ENCODE data around the gene ACVR1.

The ACVR1 gene

DNA sequence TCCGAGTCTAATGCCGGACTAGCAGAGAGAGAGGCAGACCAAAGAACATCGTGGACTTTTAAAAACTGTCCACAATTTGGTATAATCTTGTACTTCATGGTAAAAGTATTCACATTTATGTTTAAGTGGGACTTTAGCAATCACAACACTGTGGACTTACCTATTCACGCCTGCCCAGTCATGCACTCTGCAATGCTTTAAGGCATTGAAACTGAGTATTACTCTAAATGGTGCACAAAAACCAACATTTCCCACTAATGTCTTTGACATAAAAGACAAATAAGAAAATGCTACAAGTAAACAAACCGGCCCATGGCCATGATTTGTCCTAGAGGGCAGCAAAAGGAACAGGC, 91.3 kb downstream of the ACVR1 start:
- no peaks in the 10 kb centered on the region for H3K27me3 ChIP-seq (ENCODE audit: control insufficient read depth in 1 of 2, insufficient read depth in 2 of 2, low read length in 2 of 2)
- peak overlapping the region; percentile 49 for H3K27ac ChIP-seq (ENCODE audit: low read length)
- H3K4me3 ChIP-seq (ENCODE audit: low read length in 2 of 2) = peak overlapping the region in 1 of 2 donors; percentile 50
- no peaks in the 10 kb centered on the region for H3K9me3 ChIP-seq (ENCODE audit: control insufficient read depth in 2 of 2, low read length in 2 of 2)
- peaks cover 0 to 4% of the 10 kb centered on the region in 2 donors for H3K36me3 ChIP-seq (ENCODE audit: control insufficient read depth in 2 of 2, insufficient read depth in 2 of 2, low read length in 2 of 2)
- peaks cover 50% of the 10 kb centered on the region for H3K4me1 ChIP-seq (ENCODE audit: control insufficient read depth, insufficient read depth, low read length)
- H3K9ac ChIP-seq (ENCODE audit: low read length in 2 of 2) = no peak overlapping the region

DNA sequence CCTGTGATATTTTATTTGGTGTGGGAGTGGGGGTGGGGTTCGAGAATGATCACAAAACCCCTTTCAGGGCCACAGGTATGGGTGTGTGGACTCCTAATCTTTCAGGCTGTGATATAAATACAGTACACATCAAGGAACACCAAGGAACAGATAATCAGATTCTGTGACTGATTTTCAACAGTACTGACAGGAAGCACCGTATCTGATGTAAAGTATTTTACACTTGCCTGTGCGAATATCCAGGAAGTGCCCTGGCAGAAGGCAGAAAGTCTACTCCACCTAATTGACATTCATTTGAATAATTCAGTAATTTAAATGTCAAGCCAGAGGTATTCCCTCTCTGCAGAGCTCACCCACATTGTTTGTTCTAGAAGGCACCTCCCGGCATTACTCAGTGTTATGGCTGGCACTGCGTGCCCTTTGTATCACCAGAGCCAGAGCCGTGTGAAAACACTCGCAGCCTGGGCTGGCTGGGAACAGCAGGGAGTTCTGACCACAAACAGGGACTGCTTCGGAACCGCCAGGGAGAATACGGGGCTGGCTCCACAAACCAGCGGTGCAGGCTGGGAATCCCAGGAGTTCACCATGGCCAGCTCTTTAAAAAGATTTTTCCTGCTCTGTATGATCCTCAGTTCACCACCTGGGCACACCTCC, 91.8 kb downstream of the ACVR1 start:
- no peaks in the 10 kb centered on the region for H3K27me3 ChIP-seq (ENCODE audit: control insufficient read depth in 1 of 2, insufficient read depth in 2 of 2, low read length in 2 of 2)
- no peak overlapping the region for H3K9ac ChIP-seq (ENCODE audit: low read length in 2 of 2)
- peak overlapping the region in 1 of 2 donors; percentile 50 for H3K4me3 ChIP-seq (ENCODE audit: low read length in 2 of 2)
- peaks cover under 1 to 8% of the 10 kb centered on the region in 2 donors for H3K36me3 ChIP-seq (ENCODE audit: control insufficient read depth in 2 of 2, insufficient read depth in 2 of 2, low read length in 2 of 2)
- no peaks in the 10 kb centered on the region for H3K9me3 ChIP-seq (ENCODE audit: control insufficient read depth in 2 of 2, low read length in 2 of 2)
- H3K4me1 ChIP-seq (ENCODE audit: control insufficient read depth, insufficient read depth, low read length) = peaks cover 47% of the 10 kb centered on the region
- peak overlapping the region; percentile 49 for H3K27ac ChIP-seq (ENCODE audit: low read length)

DNA sequence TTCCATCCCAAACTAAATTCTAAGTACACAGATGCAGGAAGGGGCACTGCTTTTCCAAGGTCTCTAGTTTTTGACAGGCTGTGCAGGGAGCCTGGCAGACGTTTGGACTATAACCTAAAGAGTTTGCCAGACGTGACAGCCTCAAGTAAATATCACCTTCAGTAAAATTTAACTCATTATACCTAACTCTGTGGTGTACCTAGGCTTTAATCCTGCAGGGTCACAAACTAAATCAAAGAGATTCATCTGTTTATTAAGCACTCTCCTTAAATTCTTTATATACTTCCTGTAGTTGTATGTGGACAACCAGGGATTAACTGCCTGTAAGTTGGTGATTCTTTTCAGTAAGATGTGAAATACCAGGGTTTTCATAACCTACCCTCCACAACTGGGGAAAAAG, 92.9 kb downstream of the ACVR1 start:
- Histone ChIP-seq H3K4me3 (ENCODE audit: low read length in 2 of 2) (no peak overlapping the region), H3K27me3 (ENCODE audit: control insufficient read depth in 1 of 2, insufficient read depth in 2 of 2, low read length in 2 of 2) (no peaks in the 10 kb centered on the region), H3K36me3 (ENCODE audit: control insufficient read depth in 2 of 2, insufficient read depth in 2 of 2, low read length in 2 of 2) (peaks cover 2 to 8% of the 10 kb centered on the region in 2 donors), H3K4me1 (ENCODE audit: control insufficient read depth, insufficient read depth, low read length) (peaks cover 42% of the 10 kb centered on the region), H3K27ac (ENCODE audit: low read length) (no peak overlapping the region), H3K9me3 (ENCODE audit: control insufficient read depth in 2 of 2, low read length in 2 of 2) (no peaks in the 10 kb centered on the region), H3K9ac (ENCODE audit: low read length in 2 of 2) (no peak overlapping the region)

DNA sequence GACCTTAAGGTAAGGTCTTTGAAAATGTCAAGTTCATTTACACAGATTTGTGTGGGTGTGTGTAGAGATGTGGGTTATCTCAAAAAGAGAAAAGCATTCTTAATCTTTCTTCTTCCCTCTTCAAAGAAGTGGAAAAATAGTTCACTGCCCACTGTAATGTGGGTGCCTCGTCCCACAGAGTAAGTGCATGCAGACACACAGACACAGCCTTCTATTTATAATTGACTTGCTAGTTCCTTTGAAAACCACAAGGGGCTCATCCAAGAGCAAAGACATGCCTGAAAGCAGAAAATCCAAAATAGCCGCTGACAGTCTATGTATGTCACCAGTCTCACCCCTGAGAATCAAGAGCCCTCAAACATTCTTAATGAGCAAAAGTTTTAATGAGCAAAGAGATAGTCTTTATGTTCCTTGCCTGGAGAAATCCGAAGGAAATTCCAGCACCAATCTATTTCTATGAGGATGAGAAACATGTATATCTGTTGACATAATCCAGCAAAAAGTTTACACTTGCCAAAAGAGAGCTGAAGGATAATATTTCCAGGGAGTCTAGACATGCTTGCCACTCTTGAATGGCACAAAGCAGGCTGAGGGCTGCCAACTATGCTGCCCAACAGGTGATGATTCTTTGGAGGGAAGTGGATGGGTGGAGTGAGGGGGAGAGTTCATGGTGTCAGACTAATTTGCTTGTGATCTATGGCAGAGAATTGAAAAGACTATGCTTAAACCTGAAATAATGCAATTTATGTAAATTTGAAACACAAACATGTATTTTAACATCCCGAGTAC, 93.9 kb downstream of the ACVR1 start:
- H3K27ac ChIP-seq (ENCODE audit: low read length) = no peak overlapping the region
- H3K4me1 ChIP-seq (ENCODE audit: control insufficient read depth, insufficient read depth, low read length) = peaks cover 33% of the 10 kb centered on the region

DNA sequence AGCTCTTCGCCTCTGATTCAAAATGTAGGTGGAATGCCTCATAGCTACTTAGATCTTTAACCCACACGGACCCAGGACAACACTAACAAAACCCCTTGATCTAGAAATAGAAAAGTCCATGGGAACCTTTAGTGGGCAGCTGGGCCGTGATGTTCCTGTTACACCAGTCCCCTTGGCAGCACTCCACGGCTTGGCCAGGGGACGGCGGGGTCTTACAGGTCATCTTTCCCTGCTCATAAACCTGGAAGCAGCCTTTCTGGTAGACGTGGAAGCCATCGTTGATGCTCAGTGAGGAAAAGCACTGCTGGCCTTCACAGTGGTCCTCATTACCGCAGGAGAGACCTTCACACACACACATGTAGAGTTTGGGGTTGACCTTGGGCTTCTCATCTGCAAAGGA, 95.9 kb downstream of the ACVR1 start:
- no peaks in the 10 kb centered on the region for H3K9me3 ChIP-seq (ENCODE audit: control insufficient read depth in 2 of 2, low read length in 2 of 2)
- H3K27me3 ChIP-seq (ENCODE audit: control insufficient read depth in 1 of 2, insufficient read depth in 2 of 2, low read length in 2 of 2) = no peaks in the 10 kb centered on the region
- H3K36me3 ChIP-seq (ENCODE audit: control insufficient read depth in 2 of 2, insufficient read depth in 2 of 2, low read length in 2 of 2) = peaks cover 12 to 13% of the 10 kb centered on the region in 2 donors
- peaks cover 14% of the 10 kb centered on the region for H3K4me1 ChIP-seq (ENCODE audit: control insufficient read depth, insufficient read depth, low read length)
- no peak overlapping the region for H3K9ac ChIP-seq (ENCODE audit: low read length in 2 of 2)
- no peak overlapping the region for H3K27ac ChIP-seq (ENCODE audit: low read length)
- no peak overlapping the region for H3K4me3 ChIP-seq (ENCODE audit: low read length in 2 of 2)

More for the DNA sequence above, 93.9 kb downstream of the ACVR1 start:
- Histone ChIP-seq H3K9ac (ENCODE audit: low read length in 2 of 2) (no peak overlapping the region), H3K9me3 (ENCODE audit: control insufficient read depth in 2 of 2, low read length in 2 of 2) (no peaks in the 10 kb centered on the region), H3K4me3 (ENCODE audit: low read length in 2 of 2) (no peak overlapping the region), H3K36me3 (ENCODE audit: control insufficient read depth in 2 of 2, insufficient read depth in 2 of 2, low read length in 2 of 2) (peaks cover 7 to 11% of the 10 kb centered on the region in 2 donors), H3K27me3 (ENCODE audit: control insufficient read depth in 1 of 2, insufficient read depth in 2 of 2, low read length in 2 of 2) (no peaks in the 10 kb centered on the region)

DNA sequence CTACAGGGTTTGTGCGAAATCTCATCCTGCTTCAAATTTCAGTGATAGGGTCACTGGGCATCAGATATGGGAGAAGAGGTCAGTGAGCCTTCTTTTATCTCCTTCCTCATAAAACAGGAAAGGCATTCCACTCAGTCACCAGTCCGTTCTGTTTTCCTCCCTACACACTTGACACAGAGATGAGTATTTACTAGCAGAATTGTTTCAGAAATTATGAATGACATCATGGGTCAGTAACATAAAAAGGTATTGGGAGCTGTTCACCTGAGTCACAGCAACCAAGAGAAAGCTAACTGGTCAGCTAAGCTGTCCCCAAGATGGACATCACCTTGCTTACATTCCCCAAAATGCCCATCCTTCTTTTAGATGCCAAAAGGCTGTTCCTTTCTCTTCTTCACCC, 96.3 kb downstream of the ACVR1 start:
- Histone ChIP-seq H3K9ac (ENCODE audit: low read length in 2 of 2) (no peak overlapping the region), H3K27ac (ENCODE audit: low read length) (no peak overlapping the region), H3K4me1 (ENCODE audit: control insufficient read depth, insufficient read depth, low read length) (peaks cover 11% of the 10 kb centered on the region), H3K9me3 (ENCODE audit: control insufficient read depth in 2 of 2, low read length in 2 of 2) (no peaks in the 10 kb centered on the region), H3K4me3 (ENCODE audit: low read length in 2 of 2) (no peak overlapping the region), H3K27me3 (ENCODE audit: control insufficient read depth in 1 of 2, insufficient read depth in 2 of 2, low read length in 2 of 2) (no peaks in the 10 kb centered on the region), H3K36me3 (ENCODE audit: control insufficient read depth in 2 of 2, insufficient read depth in 2 of 2, low read length in 2 of 2) (peaks cover 13% of the 10 kb centered on the region in 2 donors)

DNA sequence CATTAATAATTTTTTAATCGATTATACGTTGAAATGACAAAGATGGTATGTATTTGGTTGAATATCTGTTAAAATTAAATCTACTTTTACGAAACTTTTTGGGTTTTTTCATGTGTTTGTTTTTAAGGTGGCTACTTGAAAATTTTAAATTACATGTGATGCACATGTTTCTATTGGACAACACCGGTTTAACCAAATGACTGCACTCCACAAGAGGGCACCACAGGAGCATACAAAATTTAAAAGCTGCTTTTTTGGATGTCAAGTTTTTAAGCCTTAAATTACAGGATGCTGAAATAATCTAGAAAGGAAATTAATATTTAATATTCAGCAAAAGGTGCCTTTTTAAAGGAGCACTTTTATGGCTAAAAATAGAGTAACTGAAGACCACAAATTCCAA, 98.7 kb downstream of the ACVR1 start:
- no peak overlapping the region for H3K27ac ChIP-seq (ENCODE audit: low read length)
- H3K27me3 ChIP-seq (ENCODE audit: control insufficient read depth in 1 of 2, insufficient read depth in 2 of 2, low read length in 2 of 2) = no peaks in the 10 kb centered on the region
- peaks cover 13 to 19% of the 10 kb centered on the region in 2 donors for H3K36me3 ChIP-seq (ENCODE audit: control insufficient read depth in 2 of 2, insufficient read depth in 2 of 2, low read length in 2 of 2)
- no peaks in the 10 kb centered on the region for H3K9me3 ChIP-seq (ENCODE audit: control insufficient read depth in 2 of 2, low read length in 2 of 2)
- H3K9ac ChIP-seq (ENCODE audit: low read length in 2 of 2) = no peak overlapping the region
- no peak overlapping the region for H3K4me3 ChIP-seq (ENCODE audit: low read length in 2 of 2)
- H3K4me1 ChIP-seq (ENCODE audit: control insufficient read depth, insufficient read depth, low read length) = peaks cover 4% of the 10 kb centered on the region

DNA sequence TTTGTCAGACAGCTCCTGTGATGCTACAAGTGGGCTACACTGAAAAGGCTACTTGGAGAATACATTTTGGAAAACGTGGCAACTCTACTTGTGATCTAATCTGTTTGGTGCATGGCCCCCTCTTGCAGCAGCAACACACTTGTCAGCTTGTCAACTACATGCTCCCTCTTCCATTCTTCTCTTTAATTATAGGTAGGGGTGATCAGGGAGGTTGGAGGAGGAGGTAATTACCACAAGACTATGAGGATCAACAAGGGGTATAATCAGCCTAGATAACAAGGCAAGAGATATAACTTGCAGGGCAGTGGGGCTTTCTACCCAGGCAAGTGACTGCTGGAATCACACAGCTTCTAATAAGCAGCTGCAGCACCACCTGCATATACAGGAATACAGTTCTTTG, 104.9 kb downstream of the ACVR1 start:
- Histone ChIP-seq H3K4me3 (ENCODE audit: low read length in 2 of 2) (no peak overlapping the region), H3K4me1 (ENCODE audit: control insufficient read depth, insufficient read depth, low read length) (no peaks in the 10 kb centered on the region), H3K36me3 (ENCODE audit: control insufficient read depth in 2 of 2, insufficient read depth in 2 of 2, low read length in 2 of 2) (peaks cover 10 to 31% of the 10 kb centered on the region in 2 donors), H3K27me3 (ENCODE audit: control insufficient read depth in 1 of 2, insufficient read depth in 2 of 2, low read length in 2 of 2) (no peaks in the 10 kb centered on the region), H3K9me3 (ENCODE audit: control insufficient read depth in 2 of 2, low read length in 2 of 2) (no peaks in the 10 kb centered on the region), H3K27ac (ENCODE audit: low read length) (no peak overlapping the region), H3K9ac (ENCODE audit: low read length in 2 of 2) (no peak overlapping the region)

DNA sequence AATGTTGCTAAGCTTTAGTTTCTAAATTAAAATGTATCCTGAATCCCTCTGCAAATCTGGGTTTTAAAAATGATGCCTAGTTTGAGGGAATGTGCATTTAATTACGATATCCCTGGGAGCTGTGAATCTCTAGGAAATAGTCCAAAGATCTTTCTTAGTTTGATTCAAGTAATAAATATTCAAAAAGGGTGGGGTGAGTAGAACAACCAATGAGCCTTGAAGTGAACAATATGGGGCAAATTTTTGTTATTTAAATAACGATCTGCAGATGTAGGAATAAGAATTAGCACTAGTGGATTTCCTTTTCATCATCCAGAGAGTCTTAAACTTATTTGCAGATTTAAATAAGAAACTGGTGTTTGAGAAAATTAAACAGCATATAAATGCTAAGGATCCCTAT, 106.3 kb downstream of the ACVR1 start:
- H3K9me3 ChIP-seq (ENCODE audit: control insufficient read depth in 2 of 2, low read length in 2 of 2) = no peaks in the 10 kb centered on the region
- no peaks in the 10 kb centered on the region for H3K27me3 ChIP-seq (ENCODE audit: control insufficient read depth in 1 of 2, insufficient read depth in 2 of 2, low read length in 2 of 2)
- H3K9ac ChIP-seq (ENCODE audit: low read length in 2 of 2) = no peak overlapping the region
- H3K4me3 ChIP-seq (ENCODE audit: low read length in 2 of 2) = no peak overlapping the region
- no peak overlapping the region for H3K27ac ChIP-seq (ENCODE audit: low read length)
- H3K36me3 ChIP-seq (ENCODE audit: control insufficient read depth in 2 of 2, insufficient read depth in 2 of 2, low read length in 2 of 2) = peaks cover 19 to 36% of the 10 kb centered on the region in 2 donors
- H3K4me1 ChIP-seq (ENCODE audit: control insufficient read depth, insufficient read depth, low read length) = no peaks in the 10 kb centered on the region

DNA sequence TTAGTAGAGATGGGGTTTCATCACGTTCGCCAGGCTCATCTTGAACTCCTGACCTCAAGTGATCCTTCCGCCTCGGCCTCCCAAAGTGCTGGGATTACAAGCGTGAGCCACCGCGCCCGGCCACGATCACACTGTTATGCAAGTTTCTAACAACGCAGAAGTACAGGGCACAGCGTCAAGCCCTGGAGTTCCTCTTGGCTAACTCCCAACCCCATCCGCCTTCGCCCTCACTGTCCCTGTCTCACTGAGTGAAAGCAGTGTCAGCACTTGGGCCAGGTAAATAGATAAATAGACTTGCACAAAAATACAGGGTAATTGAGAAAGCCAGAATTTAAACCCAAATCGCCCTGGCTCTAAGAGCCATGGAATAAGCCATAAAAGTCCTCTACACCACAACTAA, 111.7 kb downstream of the ACVR1 start:
- H3K9ac ChIP-seq (ENCODE audit: low read length in 2 of 2) = no peak overlapping the region
- peaks cover 18 to 55% of the 10 kb centered on the region in 2 donors for H3K36me3 ChIP-seq (ENCODE audit: control insufficient read depth in 2 of 2, insufficient read depth in 2 of 2, low read length in 2 of 2)
- no peaks in the 10 kb centered on the region for H3K9me3 ChIP-seq (ENCODE audit: control insufficient read depth in 2 of 2, low read length in 2 of 2)
- no peak overlapping the region for H3K27ac ChIP-seq (ENCODE audit: low read length)
- no peaks in the 10 kb centered on the region for H3K4me1 ChIP-seq (ENCODE audit: control insufficient read depth, insufficient read depth, low read length)
- H3K27me3 ChIP-seq (ENCODE audit: control insufficient read depth in 1 of 2, insufficient read depth in 2 of 2, low read length in 2 of 2) = no peaks in the 10 kb centered on the region
- H3K4me3 ChIP-seq (ENCODE audit: low read length in 2 of 2) = no peak overlapping the region

DNA sequence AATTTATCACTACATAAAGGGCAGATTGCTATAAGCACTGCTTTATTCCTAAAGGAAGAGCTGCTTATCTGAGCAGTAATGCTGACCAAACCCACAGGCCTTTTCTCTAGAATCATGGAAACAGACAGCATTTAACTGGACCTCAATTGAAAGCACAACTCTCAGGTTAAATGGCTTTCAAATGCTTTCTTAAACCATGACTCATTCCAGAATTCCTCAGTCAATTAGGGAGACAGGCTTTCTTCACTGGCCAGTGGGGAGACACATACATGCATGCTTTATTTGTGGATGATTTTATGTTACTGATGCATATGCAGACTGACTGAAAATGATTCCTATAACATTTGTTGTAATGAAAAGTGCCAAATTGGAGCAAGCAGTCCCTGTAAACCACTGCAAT, 114.6 kb downstream of the ACVR1 start:
- Histone ChIP-seq H3K9me3 (ENCODE audit: control insufficient read depth in 2 of 2, low read length in 2 of 2) (peaks cover 0 to 5% of the 10 kb centered on the region in 2 donors), H3K4me1 (ENCODE audit: control insufficient read depth, insufficient read depth, low read length) (no peaks in the 10 kb centered on the region), H3K27ac (ENCODE audit: low read length) (no peak overlapping the region), H3K36me3 (ENCODE audit: control insufficient read depth in 2 of 2, insufficient read depth in 2 of 2, low read length in 2 of 2) (peaks cover 14 to 51% of the 10 kb centered on the region in 2 donors), H3K4me3 (ENCODE audit: low read length in 2 of 2) (no peak overlapping the region), H3K9ac (ENCODE audit: low read length in 2 of 2) (no peak overlapping the region), H3K27me3 (ENCODE audit: control insufficient read depth in 1 of 2, insufficient read depth in 2 of 2, low read length in 2 of 2) (no peaks in the 10 kb centered on the region)

Measured in stomach smooth muscle (tissue), 2 donors.